HG03342 (cell line): ENCODE results near the gene ARSK.
"Not testable (repeated sequence)": the region's sequence is repeated elsewhere in the genome, so short reads cannot be mapped to it uniquely, and the experiment has no call there.

ENCODE experiments used
- ATAC-seq: cut with Tn5 transposase; IDR thresholded peaks from one replicate; pipeline ENCODE4 v1.9.1; 2021; ENCODE audit warnings: mild to moderate bottlenecking, moderate library complexity; ENCODE audit not compliant: unreplicated experiment

The ARSK gene

GRCh38 chr5:95646226-95646568, 91.3 kb downstream of the ARSK start:
- ATAC-seq, result not testable (repeated sequence)

DNA sequence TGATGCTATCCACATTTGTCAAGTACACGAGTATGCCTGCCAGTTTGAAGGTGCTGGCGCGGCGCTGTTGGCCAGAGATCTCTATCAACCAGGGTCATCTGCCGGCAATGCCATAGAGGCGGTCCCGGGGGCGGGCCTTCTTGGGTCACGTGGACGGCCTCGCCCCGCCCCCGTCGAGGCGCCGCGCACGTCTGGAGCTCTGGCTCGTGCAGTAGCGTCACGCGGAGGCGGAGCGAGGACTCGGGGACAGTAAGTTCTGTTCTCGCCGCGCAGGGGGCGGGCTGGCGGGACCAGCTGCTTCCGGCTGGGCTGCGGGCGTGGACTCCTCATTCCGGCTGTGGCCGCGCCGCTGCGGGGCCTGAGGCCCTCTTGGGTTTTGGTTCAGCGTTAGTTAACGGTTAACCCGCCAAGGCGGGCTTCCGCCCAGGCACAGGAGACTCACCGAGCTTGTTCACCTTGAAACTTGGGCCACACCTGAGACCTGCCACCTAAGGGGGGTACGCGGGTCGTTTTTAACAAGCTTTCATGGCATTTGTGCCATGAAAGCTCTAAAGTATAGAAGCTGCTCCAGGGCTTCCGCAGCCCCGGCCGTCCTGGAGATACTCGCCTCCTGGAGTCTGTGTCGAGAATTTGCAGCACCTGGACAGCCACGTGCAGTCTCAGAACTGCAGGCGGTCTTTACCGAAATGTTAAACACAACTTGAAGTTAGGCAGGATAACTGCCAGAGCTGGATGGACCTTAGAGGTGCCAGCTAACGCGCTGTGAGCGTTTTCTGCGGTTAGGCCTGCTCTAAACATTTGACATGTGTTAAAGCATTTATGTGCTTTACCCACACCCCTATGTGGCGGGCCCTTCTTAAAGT, 91.9 kb downstream of the ARSK start, which contains the start of gene RFESD:
Gene RFESD, plus strand, starts transcription at position 209 of the 863 bp plus-strand sequence. CDS start 5,495 bp downstream, outside the sequence.
- peak; percentile 97 for ATAC-seq

DNA sequence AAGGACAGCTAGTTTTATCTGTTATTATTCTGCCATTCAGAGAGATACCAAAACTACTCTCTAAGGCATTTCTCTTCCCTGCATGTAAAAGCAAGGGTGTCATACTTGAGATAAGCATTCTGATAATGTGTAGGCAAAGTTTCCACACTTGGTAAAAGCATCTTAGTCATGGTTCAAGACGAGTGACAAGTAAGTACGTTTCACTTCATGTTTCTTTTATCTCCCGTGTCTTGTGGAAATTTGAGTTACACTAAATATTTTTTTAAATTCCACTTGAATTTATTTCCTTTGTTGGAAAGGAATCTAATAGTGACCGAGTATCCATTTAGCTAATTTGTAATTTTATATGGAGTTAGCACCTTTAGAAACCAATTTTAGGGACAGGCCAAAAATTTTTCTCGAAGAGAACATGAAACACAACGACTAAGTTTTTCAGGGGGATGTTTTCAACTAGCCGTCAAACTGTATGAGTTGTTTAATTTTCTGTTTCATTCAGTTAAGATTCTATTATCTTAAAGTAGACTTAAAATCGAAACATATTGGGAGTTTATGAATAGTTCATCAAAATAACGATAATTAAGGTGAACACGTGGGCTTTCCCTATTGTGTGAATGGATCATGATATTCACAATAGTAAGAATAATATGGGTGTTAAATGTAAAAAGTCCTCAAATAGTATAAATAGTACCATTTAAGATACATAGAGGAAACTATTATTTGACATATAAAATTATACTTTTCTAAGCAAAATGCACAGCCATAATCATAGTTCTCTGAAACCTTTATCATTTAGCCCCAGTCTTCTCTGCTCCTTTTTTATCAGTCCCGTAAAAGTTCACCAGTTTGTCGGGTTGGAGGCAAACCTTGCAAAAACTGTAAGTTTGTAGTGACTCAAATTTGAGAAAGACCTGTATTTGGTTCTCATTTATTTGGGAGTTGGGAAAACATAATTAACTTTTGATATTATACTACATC, 93.3 kb downstream of the ARSK start:
- ATAC-seq, result no peak

DNA sequence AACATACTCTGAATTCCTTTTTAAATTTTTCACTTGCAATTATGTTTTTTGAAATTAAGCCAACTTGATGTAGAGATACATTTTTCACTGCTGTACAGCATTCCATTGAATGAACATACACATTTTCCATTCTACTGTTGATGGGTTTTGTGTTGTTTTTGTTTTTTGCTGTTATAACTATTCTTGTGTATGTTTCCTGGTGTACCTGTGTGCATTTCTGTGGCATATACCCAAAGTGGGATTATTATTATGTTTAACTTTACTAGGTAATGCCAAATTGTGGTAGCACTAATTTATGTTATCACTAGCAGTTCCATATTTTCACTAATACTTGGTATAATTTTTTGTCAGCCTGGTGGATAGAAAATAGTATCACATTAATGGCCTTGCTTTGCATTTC, 94.4 kb downstream of the ARSK start:
- no peak for ATAC-seq

GRCh38 chr5:95649842-95650620, 95.1 kb downstream of the ARSK start:
- ATAC-seq, result no peak

GRCh38 chr5:95652849-95653248, 97.9 kb downstream of the ARSK start:
- ATAC-seq, result no peak

GRCh38 chr5:95654196-95654595, 99.3 kb downstream of the ARSK start:
- no peak for ATAC-seq
